Iris pigment epithelial cell (primary cell): ENCODE results near the gene RUFY4.
A peak's percentile ranks its signal among the peaks of the same experiment; 100 is the strongest.
"Not testable (repeated sequence)": the region's sequence is repeated elsewhere in the genome, so short reads cannot be mapped to it uniquely, and the experiment has no call there.

ENCODE experiments used
- DNase-seq: peaks from one replicate; pipeline ENCODE4 v3.0.0-alpha.2; 2011; ENCODE audit warnings: low read depth

RUFY4 gene

GRCh38 chr2:218089259-218089658, 20.2 kb downstream of the RUFY4 start:
- no peak for DNase-seq

GRCh38 chr2:218091746-218092145, 22.7 kb downstream of the RUFY4 start:
- DNase-seq: no peak

DNA sequence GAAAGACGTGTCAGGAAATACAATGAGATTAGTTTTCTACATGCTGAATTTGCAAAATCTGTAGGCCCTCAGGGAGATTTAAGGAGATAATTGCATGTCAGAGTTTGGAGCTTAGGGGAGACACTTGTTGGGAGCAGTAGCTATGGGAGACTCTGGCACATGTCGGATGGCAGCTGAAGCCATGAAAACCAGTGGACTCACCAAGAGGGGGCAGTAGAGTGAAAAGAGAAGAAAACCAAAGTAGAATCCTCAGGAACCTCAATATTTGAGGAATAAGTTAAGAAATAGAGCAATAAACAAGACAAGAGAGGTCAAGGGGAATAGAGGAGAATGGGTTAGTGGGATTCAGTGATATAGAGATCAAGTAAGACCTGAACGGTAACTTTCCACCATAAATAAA, 24.8 kb downstream of the RUFY4 start:
- no peak for DNase-seq

DNA sequence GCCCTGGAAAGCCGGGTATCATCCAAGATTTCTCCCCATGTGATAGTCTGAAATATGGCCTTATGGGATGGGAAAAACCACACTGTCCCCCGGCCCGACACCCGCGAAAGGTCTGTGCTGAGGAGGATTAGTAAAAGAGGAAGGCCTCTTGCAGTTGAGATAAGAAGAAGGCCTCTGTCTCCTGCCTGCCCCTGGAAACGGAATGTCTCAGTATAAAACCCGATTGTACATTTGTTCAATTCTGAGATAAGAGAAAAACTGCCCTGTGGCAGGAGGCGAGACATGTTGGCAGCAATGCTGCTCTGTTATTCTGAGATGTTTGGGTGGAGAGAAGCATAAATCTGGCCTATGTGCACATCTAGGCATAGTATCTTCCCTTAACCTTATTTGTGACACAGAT, 26.8 kb downstream of the RUFY4 start:
- DNase-seq: no peak

GRCh38 chr2:218097975-218098374, 28.9 kb downstream of the RUFY4 start:
- DNase-seq: no peak

- DNase-seq: not testable (repeated sequence)
These were observed 39.8 kb downstream of the RUFY4 start for GRCh38 chr2:218108834-218109233.

DNA sequence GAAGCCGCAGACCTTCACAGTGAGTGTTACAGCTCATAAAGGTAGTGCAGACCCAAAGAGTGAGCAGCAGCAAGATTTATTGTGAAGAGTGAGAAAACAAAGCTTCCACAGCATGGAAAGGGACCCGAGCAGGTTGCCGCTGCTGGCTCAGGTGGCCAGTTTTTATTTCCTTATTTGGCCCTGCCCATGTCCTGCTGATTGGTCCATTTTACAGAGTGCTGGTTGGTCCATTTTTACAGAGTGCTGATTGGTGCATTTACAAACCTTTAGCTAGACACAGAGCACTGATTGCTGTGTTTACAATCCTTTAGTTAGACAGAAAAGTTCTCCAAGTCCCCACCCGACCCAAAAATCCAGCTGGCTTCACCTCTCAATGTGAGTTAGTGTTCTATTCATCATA, 52.7 kb downstream of the RUFY4 start:
- DNase-seq: not testable (repeated sequence)

- DNase-seq: not testable (repeated sequence)
These were observed 53.2 kb downstream of the RUFY4 start for GRCh38 chr2:218122286-218122685.

- DNase-seq: peak; percentile 22
These were observed 54.9 kb downstream of the RUFY4 start for GRCh38 chr2:218123986-218124385.

- no peak for DNase-seq
These were observed 56.0 kb downstream of the RUFY4 start for GRCh38 chr2:218125095-218125494.

DNA sequence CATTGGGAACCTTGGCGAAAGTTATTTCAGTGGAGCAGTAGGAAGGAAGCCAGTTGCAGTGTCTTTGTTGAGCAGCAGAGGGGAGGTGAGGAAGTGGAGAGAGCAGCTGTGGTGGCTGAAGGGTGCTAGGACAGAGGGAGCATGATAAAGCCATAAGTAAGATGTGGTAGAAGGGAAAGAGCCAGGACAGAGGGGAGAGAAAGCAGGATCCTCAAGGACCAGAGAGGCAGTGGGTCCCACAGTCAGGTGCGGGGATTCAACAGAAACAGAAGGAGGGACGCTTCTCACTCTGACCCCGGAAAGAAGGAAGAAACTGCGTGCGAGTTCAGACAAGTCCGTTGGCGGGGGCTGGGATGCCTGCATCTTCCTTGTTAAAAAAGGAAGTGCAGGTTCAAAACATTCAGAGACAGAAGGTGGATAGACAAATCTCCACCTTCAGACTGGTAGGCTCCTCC, 56.6 kb downstream of the RUFY4 start, which contains the start of gene CXCR2:
CXCR2 (plus strand) TSS at position 403 of the 455 bp plus-strand sequence. CDS start 8,774 bp downstream, outside the sequence.
- no peak for DNase-seq

DNA sequence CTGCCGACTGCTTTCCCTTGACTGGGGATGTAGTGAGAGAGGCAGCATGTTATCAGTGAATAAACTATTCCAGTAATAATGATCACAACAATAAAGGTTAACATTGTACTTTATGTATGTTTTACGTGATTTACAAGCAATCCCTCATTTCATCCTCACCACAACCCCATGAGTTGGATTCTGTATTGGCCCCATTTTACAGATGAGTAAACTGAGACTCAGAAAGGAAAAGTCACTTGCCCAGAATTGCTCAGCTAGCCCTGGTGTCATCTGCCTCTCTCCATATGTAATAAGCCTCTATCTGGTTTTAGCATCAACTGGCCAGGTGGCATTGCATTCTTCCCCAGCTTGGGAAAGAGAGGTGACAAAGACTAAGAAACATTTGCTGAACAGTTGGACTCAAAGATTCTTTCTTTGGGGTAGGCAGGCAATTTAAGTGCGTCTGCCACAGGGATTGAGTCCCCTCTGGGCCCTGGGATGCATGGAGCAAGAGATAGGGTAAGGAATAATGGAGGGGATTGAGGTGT, 58.9 kb downstream of the RUFY4 start:
- no peak for DNase-seq

DNA sequence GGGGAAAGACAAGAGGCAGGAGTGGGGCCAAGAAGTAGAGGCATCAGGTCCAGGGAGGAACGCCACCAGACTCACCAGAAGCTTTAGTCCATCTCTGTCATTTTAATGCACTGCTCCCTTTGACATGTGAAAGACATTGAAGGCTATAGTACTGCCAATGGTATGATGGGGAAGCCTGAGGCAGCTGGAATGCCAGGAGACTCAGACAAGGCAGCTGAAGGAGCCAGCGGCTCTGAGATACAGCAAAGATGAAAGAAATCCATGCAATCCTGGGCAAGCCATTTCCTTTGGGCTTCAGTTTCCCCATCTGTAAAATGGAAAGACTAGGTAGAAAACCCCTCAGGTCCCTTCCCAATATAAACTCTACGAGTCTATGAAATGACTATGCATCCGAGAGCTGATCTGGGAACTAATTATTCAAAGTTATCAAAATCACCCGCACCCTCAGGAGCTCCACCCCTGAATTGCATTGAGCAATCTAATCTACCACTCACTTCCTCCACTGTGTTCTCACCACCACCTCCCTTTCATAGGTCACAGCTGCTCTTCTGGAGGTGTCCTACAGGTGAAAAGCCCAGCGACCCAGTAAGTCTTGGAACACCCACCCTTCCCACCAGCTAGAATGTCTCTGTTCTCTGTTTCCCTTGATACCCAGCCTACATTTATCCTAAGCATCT, 59.9 kb downstream of the RUFY4 start:
- no peak for DNase-seq

GRCh38 chr2:218129458-218130135, 60.5 kb downstream of the RUFY4 start:
- DNase-seq: peak; percentile 3

DNA sequence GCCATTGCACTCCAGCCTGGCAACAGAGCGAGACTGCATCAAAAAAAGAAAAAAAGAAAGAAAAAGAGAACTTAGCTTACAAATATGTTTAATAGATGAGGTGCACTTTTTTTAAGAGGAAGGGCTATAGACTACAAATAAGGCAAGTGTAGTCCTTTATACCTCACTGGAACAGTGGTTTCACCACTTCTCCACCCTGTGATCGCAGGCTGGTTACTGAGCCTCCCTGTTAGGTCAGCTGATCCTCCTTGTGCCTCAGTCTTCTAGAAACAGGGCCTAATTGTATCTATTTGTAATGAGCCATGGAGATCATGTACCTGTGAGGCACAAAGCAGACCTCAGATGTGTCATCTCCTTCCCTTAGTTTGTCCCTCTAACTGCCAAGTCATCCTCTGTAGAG, 61.3 kb downstream of the RUFY4 start:
- DNase-seq: no peak

DNA sequence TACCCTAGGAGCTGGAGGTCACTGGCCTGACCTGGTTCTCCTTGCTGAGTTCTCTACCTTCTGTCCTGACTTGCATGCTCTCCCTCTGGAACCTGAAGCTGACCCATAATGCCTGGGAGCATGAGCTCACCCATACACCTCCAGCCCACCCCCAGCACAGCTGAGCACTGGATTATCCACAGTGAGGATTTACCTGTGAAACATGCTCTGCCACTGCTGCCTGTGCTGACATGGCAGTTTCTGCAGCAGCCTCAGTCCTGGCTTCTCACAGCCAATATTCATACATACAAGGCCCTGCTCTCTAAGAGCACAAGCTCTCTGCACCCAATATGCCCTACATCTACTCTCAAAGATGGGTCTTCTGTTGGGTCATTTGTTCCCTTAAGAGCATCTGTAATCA, 61.8 kb downstream of the RUFY4 start:
- no peak for DNase-seq

- DNase-seq: no peak
These were observed 68.5 kb downstream of the RUFY4 start for GRCh38 chr2:218137514-218137913.

- no peak for DNase-seq
These were observed 69.0 kb downstream of the RUFY4 start for GRCh38 chr2:218138047-218138446.
